HepG2 (cell line): ENCODE results near the gene CLIC3.

ENCODE experiments used
- CTCF ChIP-seq: sonication (generic); formaldehyde crosslinking; IDR thresholded peaks from 2 replicates; pipeline ENCODE4 v1.5.0; 2020; ENCODE audit warnings: mild to moderate bottlenecking, missing genetic modification reagents, moderate library complexity
- HDAC2 ChIP-seq: sonication (generic); formaldehyde crosslinking; IDR thresholded peaks from 2 replicates; pipeline ENCODE4 v1.4.0; 2020; ENCODE audit warnings: missing genetic modification reagents
- TF ChIP-seq, protein P1 (sequence below): sonication (generic); formaldehyde crosslinking; IDR thresholded peaks from 2 replicates; pipeline ENCODE4 v1.8.1; 2022; ENCODE audit warnings: low read depth, mild to moderate bottlenecking, missing genetic modification reagents

DNA sequence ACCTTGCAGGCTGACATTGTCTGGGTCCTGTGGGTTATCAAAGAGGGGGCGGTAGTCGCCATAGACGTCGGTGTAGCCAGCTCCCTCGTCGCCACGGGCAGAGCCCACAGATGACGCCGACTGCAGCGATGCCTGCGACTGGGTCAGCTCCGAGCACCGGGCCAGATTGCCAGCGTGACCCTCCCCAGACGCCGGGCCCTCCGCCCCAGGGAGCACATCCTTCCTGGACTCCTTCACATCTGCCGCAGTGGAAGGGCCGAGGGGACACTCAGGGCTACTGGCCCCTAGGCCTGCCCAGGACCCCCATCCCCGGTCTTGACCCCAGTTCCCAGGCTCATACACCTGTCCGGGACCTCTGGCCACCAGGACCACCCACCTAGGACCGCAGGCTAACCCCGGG is 17.8 kb upstream of the CLIC3 start:
- no peak for TF ChIP-seq HDAC2 (CRISPR knock-in tag)
- TF ChIP-seq, protein P1, sequence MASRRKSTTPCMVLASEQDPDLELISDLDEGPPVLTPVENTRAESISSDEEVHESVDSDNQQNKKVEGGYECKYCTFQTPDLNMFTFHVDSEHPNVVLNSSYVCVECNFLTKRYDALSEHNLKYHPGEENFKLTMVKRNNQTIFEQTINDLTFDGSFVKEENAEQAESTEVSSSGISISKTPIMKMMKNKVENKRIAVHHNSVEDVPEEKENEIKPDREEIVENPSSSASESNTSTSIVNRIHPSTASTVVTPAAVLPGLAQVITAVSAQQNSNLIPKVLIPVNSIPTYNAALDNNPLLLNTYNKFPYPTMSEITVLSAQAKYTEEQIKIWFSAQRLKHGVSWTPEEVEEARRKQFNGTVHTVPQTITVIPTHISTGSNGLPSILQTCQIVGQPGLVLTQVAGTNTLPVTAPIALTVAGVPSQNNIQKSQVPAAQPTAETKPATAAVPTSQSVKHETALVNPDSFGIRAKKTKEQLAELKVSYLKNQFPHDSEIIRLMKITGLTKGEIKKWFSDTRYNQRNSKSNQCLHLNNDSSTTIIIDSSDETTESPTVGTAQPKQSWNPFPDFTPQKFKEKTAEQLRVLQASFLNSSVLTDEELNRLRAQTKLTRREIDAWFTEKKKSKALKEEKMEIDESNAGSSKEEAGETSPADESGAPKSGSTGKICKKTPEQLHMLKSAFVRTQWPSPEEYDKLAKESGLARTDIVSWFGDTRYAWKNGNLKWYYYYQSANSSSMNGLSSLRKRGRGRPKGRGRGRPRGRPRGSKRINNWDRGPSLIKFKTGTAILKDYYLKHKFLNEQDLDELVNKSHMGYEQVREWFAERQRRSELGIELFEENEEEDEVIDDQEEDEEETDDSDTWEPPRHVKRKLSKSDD (CRISPR knock-in tag): no peak
- no peak for TF ChIP-seq CTCF (CRISPR knock-in tag)
